Sigmoid colon (tissue), 4 donors: ENCODE data around the gene MEIS1.

Source experiments
- POLR2A ChIP-seq, 2 donors: fragments of 450-650 bp; IDR thresholded peaks; one replicate each; pipeline ENCODE4 v1.6.1; 2016; ENCODE audit warnings: antibody characterized with exemption in 2 of 2, mild to moderate bottlenecking in 2 of 2, moderate library complexity in 2 of 2
- POLR2AphosphoS5 ChIP-seq, 4 donors: sonication (generic); formaldehyde crosslinking; IDR thresholded peaks; one replicate each; pipeline ENCODE4 v1.6.1; 2017; ENCODE audit warnings: antibody characterized with exemption in 4 of 4

DNA sequence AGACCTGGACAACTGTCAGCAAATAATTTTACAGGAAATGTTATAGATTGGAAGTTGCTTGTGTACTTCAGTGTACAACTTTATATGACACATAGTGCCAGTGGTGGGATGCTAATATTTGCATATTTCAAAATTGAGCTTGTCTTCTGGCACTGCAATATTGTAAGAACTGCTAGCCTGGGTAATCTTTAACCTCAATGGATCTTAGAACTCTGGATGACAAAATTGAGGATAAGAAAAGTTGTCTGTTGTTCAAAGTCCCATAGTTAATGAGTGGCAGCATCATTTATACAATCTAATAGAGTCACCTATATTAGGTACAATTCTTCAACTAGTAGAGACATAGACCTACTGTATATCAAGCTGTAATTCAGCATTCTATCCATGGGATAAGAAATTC is 110.3 kb downstream of the MEIS1 start:
- no peak for TF ChIP-seq POLR2AphosphoS5 (IDR thresholded peaks at IDR 0.05)
- TF ChIP-seq POLR2A (IDR thresholded peaks at IDR 0.05) = no peak
